HG02763 (cell line): ENCODE measurements around the gene HDDC3.
"Not testable (repeated sequence)": the region's sequence is repeated elsewhere in the genome, so short reads cannot be mapped to it uniquely, and the experiment has no call there.

Source experiments
- ATAC-seq: cut with Tn5 transposase; IDR thresholded peaks from one replicate; pipeline ENCODE4 v1.9.1; 2021; ENCODE audit warnings: mild to moderate bottlenecking, moderate library complexity; ENCODE audit not compliant: unreplicated experiment

HDDC3 gene

DNA sequence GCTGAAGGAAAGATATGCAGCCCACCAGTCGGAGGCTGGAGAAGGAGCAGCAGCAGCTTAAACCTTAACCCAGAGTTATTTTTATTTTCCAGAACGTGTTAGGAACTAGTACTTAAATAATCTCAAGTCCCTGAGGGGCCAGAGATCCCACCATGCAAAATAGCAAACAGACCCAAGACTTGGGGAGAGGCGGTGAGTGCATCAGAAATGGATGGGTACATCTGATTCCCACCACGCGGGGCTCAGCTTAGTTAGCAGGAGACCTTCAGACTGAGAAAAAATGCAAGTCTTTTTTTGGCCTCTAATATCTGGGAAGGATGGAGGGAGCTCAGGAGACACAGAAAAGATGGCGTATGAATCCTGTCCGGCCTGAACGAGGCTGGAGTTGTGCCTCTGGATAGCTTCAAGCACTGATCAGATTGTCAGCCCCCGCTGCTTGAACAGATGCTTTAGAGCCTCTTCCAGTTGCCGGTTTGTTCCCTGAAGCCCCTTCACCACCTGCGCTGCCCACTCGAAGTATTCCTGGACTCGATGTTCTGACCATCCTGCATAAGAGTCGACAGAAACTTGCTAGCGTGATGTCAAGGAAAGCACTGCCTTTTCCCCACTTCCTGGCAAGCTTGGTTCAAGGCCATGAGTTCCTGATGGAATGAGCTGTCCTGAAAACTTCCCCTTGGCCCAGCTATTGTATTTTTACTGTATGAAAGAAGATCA lies 1.3 kb downstream of the HDDC3 start:
- ATAC-seq = no peak

- ATAC-seq = no peak
Observed at GRCh38 chr15:90929246-90930019, 2.9 kb downstream of the HDDC3 start.

GRCh38 chr15:90928106-90928505 lies 4.2 kb downstream of the HDDC3 start:
- ATAC-seq = not testable (repeated sequence)

DNA sequence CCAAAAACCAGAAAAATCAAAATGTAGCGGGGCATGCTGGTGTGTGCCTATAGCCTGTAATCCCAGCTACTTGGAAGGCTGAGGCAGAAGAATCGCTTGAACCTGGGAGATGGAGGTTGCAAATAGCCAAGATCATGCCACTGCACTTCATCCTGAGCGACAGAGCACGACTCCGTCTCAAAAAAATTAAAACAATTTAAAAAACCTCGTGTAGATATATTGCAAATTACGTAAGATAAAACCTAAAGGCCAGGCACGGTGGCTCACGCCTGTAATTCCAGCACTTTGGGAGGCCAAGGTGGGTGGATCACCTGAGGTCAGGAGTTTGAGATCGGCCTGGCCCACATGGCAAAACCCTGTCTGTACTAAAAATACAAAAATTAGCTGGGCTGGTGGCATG lies 5.6 kb downstream of the HDDC3 start:
- ATAC-seq = not testable (repeated sequence)

DNA sequence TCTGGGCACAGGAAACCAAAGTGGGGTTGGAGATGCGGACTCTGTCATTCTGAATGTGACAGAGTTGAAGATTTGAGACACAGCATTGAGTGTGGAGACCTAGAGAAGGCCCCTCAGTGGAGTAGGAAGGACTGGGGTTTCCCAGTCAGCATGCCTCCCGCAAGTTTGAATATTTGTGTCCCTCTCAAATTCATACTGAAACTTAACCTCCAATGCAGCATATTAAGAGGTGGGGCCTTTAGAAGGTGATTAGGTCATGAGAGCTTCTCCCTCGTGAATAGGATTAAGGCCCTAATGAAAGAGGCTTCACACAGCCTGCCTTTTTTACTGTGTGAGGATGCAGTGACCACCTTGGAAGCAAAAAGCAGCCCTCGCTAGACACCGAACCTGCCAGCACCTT lies 8.0 kb downstream of the HDDC3 start:
- no peak for ATAC-seq

GRCh38 chr15:90922712-90923322 lies 9.5 kb downstream of the HDDC3 start:
- peak; percentile 65 for ATAC-seq

DNA sequence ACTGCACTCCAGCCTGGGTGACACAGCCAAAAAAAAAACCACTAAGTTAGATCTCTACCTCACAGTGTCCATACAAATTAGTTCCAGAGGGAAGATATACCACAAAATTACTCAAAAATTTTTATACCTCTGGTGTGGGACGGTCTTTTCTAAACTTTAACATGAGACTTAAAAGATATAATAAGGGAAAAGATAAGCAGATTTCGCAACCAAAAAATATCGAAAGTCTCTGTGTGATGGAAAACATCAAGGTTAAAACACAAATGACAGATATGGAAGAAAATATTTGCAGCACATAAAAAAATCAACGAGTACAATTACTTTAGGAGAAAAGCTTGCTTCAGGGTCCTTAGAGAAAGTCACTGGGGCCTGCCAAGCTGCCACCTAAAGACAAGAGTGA lies 10.5 kb downstream of the HDDC3 start:
- ATAC-seq = no peak

DNA sequence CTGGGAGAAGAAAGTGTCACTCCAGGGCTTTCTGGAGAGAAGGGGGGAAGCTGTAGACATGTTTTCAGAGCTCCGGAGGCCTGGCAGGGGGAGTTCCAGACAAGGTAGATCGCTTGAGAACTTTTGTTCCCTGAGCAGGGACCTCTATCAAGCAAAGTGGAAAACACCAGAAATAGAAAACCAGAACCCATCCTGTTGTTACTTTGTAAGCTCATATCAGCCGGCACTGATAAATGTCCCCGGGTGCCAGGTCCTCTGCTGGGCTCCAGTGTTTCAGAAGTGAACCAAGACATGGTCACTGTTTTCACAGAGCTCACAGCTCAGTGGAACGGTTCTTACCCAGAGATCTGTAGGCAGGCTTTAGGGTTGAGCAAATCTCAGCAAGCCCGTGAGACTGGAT lies 13.5 kb downstream of the HDDC3 start:
- ATAC-seq = no peak

- ATAC-seq = no peak
Observed at GRCh38 chr15:90918034-90918788, 14.1 kb downstream of the HDDC3 start.

DNA sequence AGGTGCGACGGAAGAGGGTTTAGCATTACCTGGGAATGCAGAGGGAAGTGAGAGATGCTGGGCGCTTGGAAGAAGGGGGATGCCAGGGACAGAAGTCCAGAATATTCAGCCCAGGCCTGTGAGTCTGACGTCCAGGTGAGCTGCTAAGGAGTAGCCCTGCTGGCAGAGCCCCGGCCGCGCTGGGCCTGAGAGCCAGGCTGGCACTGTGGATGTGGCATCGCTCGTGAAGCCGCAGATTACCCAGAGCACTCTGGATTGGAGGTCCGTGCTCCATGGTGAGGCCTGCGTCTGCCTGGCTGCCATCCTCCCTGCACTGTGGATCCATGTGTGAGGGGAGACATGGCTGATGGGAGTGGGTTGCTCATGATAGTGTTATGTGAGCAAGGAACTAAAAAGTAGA lies 14.8 kb downstream of the HDDC3 start:
- ATAC-seq = no peak

DNA sequence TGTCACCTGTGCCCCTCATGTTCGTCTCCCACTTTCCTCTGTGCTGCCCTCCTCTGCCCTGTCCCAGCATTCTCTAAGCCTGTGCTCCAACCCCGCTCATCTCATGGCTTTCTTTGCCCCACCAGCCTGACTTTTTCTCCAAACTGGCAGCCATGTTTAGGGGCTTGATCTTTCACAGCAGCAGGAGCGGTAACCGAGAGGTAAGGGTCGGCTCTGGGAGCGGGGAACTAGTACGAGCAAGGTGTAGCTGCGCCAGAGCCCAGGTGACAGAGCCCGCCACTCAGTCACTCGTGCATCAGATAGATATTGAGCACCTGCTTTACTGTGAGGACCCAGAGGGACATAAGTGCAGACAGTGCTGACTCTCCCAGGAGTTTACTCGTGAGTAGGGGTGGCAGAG lies 15.9 kb downstream of the HDDC3 start:
- ATAC-seq = no peak

DNA sequence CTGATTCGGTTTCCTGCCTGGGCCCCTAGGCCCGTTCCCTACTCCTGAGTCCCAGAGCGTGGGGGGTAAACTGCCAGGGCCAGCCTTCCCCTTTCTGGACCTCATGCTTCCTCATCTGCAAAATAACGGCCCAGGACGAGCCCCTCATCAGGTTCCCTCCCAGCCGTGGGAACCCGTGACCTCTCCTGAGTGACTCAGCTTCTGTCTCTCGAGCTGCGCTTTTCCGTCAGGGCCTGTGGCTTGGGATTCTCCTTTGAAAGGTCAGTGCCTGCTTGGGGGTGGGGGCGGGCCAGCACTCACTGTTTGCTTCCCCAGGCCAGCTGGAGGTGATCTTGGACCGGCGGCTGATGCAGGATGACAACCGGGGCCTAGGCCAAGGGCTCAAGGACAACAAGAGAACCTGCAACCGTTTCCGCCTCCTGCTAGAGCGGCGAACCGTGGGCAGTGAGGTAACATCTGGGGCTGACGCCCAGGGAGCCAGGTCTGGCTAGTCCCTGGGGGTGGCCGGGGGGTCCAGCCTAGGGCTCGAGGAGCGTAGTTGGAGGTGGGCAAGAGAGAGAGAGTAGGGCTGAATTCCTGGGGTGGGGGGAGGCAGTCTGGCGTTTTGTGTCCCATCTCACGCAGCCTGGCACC lies 16.4 kb downstream of the HDDC3 start:
- no peak for ATAC-seq

GRCh38 chr15:90915216-90915807 lies 17.0 kb downstream of the HDDC3 start:
- no peak for ATAC-seq

DNA sequence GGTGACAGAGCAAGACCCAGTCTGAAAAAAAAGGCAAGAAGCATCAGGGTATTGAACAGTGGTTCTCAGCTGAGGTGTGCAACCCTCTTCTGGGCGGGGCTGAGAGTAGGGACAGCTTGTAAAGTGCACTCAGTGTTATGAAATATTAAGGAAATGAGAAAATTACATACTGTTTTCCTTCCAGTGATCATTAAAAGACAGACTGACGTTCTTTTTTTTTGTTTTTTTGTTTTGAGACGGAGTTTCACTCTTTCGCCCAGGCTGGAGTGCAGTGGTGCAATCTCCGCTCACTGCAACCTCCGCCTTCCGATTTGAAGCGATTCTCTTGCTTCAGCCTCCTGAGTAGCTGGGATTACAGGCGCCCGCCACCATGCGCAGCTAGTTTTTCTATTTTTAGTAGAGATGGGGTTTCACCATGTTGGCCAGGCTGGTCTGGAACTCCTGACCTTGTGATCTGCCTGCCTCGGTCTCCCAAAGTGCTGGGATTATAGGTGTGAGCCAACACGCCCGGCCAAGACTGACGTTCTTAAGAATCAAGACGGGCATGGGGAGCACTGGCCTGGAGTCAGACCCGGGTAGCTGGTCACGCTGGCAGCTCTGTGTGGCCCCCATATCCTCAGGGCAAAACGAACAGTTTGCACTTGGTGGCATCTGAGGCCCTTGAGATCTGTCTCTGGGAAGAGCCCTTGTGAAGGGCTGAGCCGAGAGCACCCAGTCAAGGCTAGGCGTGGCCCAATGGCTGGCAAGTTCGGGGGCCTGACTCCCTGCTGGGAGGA lies 17.9 kb downstream of the HDDC3 start:
- no peak for ATAC-seq

DNA sequence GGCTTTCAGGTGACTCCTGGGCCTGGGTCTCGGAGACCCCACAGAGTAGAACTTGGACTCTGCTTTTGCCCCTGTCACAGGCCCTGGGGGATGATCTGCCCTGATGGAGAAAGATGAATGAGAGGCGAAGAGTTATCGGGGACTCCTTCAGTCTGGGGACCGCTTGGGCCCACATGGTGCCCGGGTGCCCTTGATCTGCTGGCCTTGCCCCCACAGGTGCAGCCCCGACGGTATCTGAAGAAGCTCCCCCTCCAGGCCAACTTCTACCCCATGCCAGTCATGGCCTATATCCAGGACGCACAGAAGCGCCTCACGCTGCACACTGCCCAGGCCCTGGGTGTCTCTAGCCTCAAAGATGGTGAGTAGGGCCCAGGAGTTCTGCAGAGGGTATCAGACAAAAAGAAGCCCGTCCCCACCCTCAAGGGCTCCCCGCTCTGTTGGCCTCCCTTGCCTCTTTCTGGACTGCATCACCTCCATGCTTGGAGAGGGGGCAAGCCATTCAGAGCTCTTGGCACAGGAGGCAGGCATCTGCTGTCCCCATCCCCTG lies 18.9 kb downstream of the HDDC3 start:
- ATAC-seq = no peak

DNA sequence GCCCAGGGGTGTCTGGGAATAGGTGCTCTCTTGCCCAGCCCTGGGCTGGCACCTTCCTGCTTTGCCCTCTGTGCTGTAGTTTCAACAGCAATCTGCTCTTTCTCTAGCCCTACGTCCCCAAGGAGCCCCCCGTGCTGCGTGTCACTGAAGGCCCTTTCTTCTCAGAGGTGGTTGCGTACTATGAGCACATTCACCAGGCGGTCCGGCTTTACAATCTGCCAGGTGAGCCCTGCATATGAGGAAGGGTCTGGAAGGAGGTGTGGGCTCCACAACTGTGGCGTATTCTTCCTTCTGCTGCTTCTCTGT lies 19.6 kb downstream of the HDDC3 start:
- no peak for ATAC-seq

DNA sequence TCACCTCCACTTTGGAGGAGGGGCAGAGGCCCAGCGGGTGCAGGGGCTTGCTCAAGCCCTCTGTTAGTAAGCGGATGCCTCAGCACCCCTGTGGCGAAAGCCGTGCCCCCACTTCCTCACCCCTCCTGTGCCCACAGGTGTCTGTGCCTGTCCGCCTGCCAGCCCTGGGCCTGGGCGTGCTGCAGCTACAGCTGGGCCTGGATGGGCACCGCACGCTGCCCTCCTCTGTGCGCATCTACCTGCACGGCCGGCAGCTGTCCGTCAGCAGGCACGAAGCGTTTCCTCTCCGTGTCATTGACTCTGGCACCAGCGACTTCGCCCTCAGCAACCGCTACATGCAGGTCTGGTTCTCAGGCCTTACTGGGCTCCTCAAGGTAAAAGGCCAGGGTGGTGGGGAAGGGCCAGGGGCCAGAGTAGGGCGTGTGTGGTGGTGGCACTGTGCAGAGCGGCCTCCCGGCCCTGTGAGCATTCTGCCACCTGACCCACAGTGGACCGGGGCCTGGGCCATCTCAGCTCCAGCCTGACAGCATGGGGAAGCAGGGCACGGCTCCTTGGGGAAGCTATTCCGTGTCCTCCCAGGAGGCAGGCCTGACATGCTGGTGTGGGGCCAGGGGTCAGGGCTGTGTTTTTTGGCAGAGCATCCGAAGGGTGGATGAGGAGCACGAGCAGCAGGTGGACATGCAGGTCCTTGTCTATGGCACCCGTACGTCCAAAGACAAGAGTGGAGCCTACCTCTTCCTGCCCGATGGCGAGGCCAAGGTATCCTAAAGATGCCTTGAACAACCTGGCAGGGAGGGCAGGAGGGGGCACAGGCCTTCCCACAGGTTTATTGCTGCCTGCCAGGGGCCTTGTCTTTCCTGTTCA lies 20.2 kb downstream of the HDDC3 start:
- ATAC-seq = no peak

DNA sequence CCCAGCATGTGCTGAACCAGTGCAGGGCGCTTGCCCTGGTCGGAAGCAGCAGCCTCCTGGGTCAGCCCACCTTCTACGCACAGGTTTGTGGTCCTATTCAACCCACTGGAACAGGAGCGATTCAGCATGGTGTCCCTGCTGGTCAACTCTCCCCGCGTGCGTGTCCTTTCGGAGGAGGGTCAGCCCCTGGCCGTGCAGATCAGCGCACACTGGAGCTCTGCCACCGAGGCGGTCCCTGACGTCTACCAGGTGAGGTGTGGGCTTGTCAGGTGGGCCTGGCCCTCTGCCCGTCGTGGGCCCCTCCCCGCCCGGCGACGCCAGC lies 21.1 kb downstream of the HDDC3 start:
- ATAC-seq = no peak
